Measurements from ENCODE around the gene SOST. TPM values are rescaled to one million over a fixed set of nuclear protein-coding genes. Genes with fewer than 3 reads are reported as not detected.

SOST gene
- total RNA-seq, 1 experiment from 2014 or later, result not detected

DNA sequence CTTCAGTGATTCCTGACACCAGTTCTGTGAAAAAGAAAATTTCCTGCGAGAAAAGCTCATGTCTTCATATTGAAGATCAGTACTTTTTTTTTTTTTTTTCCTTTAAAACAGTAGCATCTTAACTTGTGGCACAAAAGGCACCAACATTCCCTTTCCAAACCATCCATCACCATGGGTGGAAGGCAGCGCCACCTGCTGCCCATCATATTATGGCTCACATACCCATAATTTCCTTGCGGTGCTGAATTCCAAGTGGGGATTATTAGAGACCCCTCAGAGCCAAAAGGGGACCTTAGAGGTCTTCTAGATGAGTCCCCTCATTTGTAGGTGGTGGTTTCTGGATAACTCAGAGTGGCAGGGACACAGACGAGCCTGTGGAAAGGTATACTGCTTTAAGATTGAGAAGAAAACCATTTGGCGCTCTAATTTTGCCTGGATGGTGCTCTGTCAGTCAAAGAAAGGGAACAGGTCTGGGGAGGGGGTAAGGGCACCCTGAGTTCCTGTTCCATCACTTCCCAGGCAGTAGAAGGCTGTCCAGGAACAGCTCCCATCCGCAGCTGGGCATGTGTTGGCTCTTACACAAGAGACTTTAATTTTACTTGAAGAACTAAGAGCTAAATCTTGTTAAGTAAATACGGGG lies 7.9 kb upstream of the SOST start:
- peaks cover 4 to 5% of the 10 kb centered on the region in 2 experiments for H3K4me1 Mint-ChIP-seq
- Histone ChIP-seq H3K56ac (ENCODE audit: insufficient read length, low read depth, low read length) (no peak overlapping the region), H3K23me2 (ENCODE audit: insufficient read length, low read depth, low read length, poor library complexity, severe bottlenecking) (no peaks in the 10 kb centered on the region), H3K9ac (ENCODE audit: extremely low read depth, insufficient read length, low read length) (no peak overlapping the region), H3K79me1 (ENCODE audit: insufficient read depth, low read depth, low read length, poor library complexity, severe bottlenecking) (no peaks in the 10 kb centered on the region), H2BK12ac (ENCODE audit: insufficient read length, low read depth, low read length) (no peak overlapping the region), H2BK120ac (ENCODE audit: low read depth, low read length, poor library complexity, severe bottlenecking) (no peak overlapping the region), H3K4ac (ENCODE audit: low read depth, low read length) (no peak overlapping the region), H3K23ac (ENCODE audit: insufficient read length, low read depth, low read length) (no peak overlapping the region), H2AK5ac (ENCODE audit: insufficient read length, low read length) (no peak overlapping the region), H3K27ac (ENCODE audit: insufficient read length, low read depth, low read length) (no peak overlapping the region), H3K4me1 (ENCODE audit: insufficient read depth, low read length) (no peaks in the 10 kb centered on the region), H2AFZ (ENCODE audit: low read length) (no peak overlapping the region), H3K9me3 (ENCODE audit: control insufficient read depth, low read depth, low read length) (no peaks in the 10 kb centered on the region), H4K8ac (replicated peaks; ENCODE audit: insufficient read length, low read depth, low read length) (no peak overlapping the region), H2BK15ac (ENCODE audit: low read depth, low read length) (no peak overlapping the region), H4K20me1 (ENCODE audit: control insufficient read depth, insufficient read depth, insufficient read length) (no peaks in the 10 kb centered on the region), H3K4me2 (ENCODE audit: insufficient read depth, insufficient read length, low read length) (no peak overlapping the region), H3K14ac (ENCODE audit: insufficient read depth, low read length) (no peak overlapping the region), H3K27me3 (ENCODE audit: insufficient read depth, low read length) (no peaks in the 10 kb centered on the region), H4K91ac (ENCODE audit: insufficient read length, low read depth, low read length) (no peak overlapping the region), H4K5ac (ENCODE audit: insufficient read length, low read depth, low read length) (no peak overlapping the region), H3T11ph (ENCODE audit: low read length) (no peak overlapping the region), H3K79me2 (ENCODE audit: insufficient read depth, low read length) (no peaks in the 10 kb centered on the region), H2BK20ac (ENCODE audit: low read depth, low read length, poor library complexity, severe bottlenecking) (no peak overlapping the region), H3K18ac (ENCODE audit: insufficient read length, low read depth, low read length) (no peak overlapping the region), H2BK5ac (ENCODE audit: insufficient read length, low read length) (no peak overlapping the region)
- no peaks in the 10 kb centered on the region for H3K9me3 Mint-ChIP-seq
- no peaks in the 10 kb centered on the region for H3K27me3 Mint-ChIP-seq (ENCODE audit: low read depth)
- H3K27ac Mint-ChIP-seq, result no peak overlapping the region; a peak in 2 of 7 replicates
- peak; percentile 68 for DNase-seq
- TF ChIP-seq, protein P1, sequence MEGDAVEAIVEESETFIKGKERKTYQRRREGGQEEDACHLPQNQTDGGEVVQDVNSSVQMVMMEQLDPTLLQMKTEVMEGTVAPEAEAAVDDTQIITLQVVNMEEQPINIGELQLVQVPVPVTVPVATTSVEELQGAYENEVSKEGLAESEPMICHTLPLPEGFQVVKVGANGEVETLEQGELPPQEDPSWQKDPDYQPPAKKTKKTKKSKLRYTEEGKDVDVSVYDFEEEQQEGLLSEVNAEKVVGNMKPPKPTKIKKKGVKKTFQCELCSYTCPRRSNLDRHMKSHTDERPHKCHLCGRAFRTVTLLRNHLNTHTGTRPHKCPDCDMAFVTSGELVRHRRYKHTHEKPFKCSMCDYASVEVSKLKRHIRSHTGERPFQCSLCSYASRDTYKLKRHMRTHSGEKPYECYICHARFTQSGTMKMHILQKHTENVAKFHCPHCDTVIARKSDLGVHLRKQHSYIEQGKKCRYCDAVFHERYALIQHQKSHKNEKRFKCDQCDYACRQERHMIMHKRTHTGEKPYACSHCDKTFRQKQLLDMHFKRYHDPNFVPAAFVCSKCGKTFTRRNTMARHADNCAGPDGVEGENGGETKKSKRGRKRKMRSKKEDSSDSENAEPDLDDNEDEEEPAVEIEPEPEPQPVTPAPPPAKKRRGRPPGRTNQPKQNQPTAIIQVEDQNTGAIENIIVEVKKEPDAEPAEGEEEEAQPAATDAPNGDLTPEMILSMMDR (conservative IDR thresholded peaks at IDR 0.05), result peak; percentile 88
- H3K4me3 Mint-ChIP-seq, result no peak overlapping the region
- H3K36me3 Mint-ChIP-seq (ENCODE audit: insufficient read depth in 1 of 3, low read depth in 3 of 3), result peaks cover 0 to 29% (median 23%) of the 10 kb centered on the region in 3 experiments
- WGBS (ENCODE audit: extremely low coverage, insufficient read length, low lambda C conversion rate), result no CpG with 5 or more reads among the region's 7 CpGs

Data from H9 (cell line).